SHP77 treated with DMSO at 0.1 percent for 48 hours (cell line): ENCODE measurements around the gene TM9SF4.
"Not testable (repeated sequence)": the region's sequence is repeated elsewhere in the genome, so short reads cannot be mapped to it uniquely, and the experiment has no call there.

Experiments
- DNase-seq: peaks from one replicate; lab custom pipeline; 2025; lab: John Stamatoyannopoulos, UW

The TM9SF4 gene

GRCh38 chr20:32089637-32090362, 19.7 kb upstream of the TM9SF4 start:
- DNase-seq: no peak

DNA sequence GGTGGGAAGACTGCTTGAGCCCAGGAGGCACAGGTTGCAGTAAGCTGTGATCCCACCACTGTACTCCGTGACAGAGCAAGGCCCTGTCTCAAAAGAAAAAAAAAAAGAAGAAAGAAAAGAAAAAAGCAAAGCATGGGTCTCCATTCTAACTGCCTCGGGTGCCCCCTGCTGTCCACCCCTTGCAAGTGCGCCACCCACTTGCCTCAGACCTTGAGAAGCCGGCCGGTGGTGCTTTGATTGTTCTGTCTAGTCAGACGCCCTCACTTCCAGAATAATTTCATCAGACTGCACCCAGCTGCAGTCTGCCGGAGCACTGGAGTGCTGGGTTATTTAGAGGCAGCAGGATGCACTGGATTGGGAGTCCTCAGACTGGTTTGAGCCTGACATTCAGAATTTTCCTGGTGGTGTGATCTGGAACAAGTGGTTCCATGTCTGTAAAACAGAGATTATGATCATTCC, 17.6 kb upstream of the TM9SF4 start:
- DNase-seq: no peak

DNA sequence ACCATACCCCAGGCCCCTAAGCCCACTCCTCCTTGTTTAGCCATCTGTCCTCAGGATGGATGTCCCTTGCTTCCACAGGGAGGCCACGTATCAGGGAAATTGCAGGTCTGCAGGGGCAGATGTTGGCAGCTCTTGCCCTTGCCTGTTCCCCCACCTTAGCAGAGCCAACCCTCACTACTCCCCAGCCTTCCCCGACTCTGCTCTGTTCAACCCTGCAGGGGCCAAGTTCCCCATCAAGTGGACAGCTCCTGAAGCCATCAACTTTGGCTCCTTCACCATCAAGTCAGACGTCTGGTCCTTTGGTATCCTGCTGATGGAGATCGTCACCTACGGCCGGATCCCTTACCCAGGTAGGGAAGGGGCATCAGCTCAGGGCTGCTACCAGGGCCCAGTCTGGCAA, 10.7 kb upstream of the TM9SF4 start:
- no peak for DNase-seq

GRCh38 chr20:32108814-32109391, 611 bp upstream of the TM9SF4 start:
- no peak for DNase-seq

- DNase-seq: no peak
Observed at GRCh38 chr20:32110173-32110704, 725 bp downstream of the TM9SF4 start.

DNA sequence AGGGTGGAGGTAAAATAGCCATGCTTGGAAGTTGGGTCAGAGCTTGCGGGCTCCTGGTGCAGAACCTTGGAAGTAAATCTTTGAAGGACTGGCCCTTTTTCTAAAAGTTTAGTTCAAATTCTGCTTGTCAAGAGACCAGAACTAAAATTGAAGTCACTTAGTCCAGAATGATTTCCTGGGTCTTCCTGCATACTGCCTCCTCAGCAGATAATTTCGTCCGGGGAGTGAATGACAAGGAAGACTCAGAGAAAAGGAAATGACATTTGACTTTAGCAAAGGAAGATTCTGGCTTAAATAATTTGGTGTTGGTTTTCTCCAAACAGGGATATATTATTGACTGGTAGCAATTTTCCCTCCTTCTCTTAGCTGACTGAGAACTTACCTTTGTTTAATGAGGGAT, 1.2 kb downstream of the TM9SF4 start:
- no peak for DNase-seq

DNA sequence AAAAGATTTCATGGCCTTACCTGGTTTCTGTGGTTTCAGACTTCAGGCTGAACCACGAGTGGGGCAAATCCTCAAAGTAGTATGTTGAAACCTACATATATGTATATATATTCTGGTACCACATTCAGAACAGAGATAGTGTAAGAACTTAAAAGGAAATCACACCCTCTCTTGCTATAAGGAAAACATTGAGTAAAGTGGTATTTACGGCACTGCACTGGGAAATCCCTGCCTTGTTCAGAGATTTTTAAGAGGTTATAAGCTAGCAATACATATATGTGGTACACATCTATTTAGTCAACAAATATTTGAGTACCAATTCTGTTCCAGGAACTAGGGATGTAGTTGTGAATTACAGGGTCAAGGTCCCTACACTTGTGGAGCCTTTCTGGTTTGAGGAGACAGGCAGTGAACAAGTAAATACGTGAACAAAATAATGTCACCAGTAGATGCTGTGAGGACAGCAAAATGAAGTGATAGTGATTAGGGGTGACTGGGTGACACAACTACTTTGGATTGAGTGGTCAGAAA, 1.7 kb downstream of the TM9SF4 start:
- DNase-seq: no peak

GRCh38 chr20:32111753-32112152, 2.2 kb downstream of the TM9SF4 start:
- no peak for DNase-seq

DNA sequence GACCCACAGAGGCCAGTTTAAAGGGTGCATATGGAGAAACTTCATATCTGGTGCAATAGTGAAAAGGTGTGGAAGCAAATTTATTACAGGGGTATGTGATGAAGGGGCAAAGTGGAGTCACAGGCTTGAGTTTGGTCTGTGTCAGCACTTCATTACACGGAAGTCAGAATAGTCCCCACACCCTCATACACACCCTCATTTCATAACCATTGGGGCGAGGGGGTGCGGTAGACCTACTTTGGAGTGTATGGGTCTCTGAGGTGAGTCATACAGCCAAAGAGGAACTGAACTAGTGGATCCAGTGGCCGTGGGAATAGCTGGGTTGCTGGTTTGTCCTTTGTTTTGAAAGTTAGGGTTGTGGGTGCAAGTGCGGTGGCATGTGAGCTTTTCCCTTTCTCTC, 3.3 kb downstream of the TM9SF4 start:
- no peak for DNase-seq

DNA sequence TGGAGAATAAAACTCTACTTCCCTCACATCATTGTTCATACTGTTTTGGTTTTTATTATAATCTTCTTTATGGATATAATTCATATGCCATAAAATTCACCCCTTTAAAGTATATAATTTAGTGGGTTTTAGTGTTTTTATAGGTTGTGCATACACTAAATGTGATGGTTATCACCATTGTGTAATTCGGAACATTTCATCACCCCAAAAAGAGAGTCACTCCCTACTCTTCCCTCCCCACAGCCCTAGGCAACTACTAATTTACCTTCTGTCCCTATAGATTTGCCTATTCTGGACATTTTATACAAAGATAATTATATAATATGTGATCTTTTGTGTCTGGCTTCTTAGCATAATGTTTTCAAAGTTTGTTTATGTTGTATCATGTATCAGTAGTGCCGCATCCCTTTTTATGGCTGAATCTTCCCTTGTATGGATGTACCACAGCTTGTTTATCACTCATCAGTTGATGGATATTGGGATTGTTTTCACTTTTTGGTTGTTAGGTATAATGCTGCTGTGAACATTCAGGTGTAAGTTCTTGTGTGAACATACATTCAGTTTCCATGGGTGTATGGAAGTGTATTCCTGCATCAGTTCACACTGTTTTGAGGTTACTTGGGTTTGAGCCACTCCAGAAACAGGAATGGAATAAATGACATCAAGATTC, 4.2 kb downstream of the TM9SF4 start:
- DNase-seq: no peak

- DNase-seq: no peak
Observed at GRCh38 chr20:32114305-32114960, 4.9 kb downstream of the TM9SF4 start.

DNA sequence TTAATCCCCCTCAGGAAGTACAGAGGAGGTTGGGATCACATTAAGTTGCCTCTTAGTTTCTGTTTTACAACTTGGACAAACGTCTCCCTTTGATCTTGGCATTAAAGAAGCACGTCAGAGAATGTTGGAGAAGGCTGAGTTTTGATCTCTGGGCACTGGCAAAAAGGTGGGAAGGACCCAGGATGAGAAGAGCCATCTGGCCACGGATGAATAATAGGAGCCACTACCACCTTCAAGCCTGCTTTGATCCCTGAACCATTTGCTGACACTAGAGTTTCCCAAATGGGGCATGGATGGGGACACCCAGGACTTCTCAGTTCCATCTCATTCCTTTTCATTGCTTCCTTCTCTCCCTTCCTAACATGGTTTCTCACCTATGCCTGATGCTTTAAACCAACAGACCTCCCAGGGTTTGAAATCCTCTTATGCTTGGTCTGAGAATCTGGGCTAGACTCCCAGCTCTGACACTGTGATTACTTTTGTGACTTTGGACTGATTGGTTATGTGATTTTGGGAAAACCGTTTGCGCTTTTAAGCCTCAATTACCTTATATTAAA, 5.8 kb downstream of the TM9SF4 start:
- no peak for DNase-seq

- no peak for DNase-seq
Observed at GRCh38 chr20:32116079-32116521, 6.6 kb downstream of the TM9SF4 start.

GRCh38 chr20:32116796-32117195, 7.3 kb downstream of the TM9SF4 start:
- DNase-seq: not testable (repeated sequence)

GRCh38 chr20:32118427-32118826, 8.9 kb downstream of the TM9SF4 start:
- DNase-seq: not testable (repeated sequence)

DNA sequence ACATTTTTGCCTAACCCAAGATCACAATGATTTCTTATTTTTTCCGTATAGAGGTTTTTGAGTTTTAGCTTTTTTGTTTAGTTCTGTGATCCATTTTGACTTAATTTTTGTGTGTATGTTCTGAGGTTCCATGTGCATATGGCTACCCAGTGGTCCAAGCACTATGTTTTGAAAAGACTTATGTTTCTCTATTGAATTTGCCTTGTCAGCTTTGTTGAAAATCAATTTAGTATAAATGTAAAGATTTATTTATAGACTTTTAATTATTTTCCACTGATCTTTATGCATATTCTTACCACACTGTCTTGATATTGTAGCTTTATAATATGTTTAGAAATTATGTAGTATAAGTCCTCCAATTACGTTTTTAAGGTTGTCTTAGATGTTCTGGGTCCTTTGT, 10.2 kb downstream of the TM9SF4 start:
- no peak for DNase-seq

DNA sequence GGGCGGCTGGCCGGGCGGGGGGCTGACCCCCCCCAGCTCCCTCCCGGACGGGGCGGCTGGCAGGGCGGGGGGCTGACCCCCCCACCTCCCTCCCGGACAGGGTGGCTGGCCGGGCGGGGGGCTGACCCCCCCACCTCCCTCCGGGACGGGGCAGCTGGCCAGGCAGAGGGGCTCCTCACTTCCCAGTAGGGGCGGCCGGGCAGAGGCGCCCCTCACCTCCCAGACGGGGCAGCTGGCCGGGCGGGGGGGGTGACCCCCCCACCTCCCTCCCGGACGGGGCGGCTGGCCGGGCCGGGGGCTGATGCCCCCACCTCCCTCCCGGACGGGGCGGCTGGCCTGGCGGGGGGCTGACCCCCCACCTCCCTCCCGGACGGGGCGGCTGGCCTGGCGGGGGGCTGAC, 12.4 kb downstream of the TM9SF4 start:
- DNase-seq: not testable (repeated sequence)

- no peak for DNase-seq
Observed at GRCh38 chr20:32123088-32123487, 13.6 kb downstream of the TM9SF4 start.

DNA sequence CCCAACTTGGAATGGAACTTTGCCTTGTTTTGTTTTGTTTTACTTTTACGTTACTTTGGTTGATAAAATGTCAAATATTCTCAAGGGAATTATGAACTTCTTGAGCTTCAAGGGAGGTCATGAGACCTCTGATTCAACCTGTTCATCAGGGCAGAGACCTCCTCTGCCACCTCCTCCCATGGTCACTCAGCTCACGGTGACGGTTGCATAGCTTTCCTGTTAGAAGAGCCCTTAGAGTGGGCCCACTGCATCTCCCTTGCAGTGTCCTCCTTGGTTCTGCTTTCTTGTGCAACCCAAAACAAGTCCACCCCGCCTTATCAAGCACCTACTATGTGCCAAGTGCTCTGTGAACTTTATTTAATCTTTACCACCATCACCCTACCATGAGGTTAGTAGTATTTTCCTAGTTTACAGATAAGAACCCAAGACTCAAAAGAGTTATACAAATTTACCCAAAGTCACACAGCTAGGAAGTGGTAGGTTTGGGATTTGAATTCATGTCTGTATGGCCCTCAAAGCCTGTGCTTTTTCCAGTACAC, 15.5 kb downstream of the TM9SF4 start:
- no peak for DNase-seq

DNA sequence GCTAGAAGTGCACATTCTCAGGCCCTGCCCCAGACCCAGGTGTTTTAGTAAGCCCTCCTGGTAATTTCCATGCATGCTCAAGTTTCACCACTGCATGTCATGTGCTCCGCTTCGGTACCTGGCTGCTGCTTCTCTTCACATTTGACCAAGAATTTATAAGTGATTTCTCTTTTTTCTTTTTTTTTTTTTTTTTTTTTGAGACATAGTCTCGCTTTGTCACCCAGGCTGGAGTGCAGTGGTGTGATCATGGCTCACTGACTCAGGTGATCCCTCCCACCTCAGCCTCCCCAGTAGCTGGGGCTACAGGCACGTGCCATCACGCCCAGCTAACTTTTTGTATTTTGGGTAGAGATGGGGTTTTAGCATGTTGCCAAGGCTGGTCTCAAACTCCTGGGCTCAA, 16.0 kb downstream of the TM9SF4 start:
- no peak for DNase-seq

GRCh38 chr20:32126919-32127318, 17.4 kb downstream of the TM9SF4 start:
- no peak for DNase-seq

GRCh38 chr20:32127347-32127746, 17.8 kb downstream of the TM9SF4 start:
- no peak for DNase-seq
